ENCODE measurements around the gene SH3PXD2A.

SH3PXD2A gene

GRCh38 chr10:103823706-103824272 lies 31.6 kb downstream of the SH3PXD2A start:
- no peak overlapping the region for H3K27ac ChIP-seq
- TF ChIP-seq CTCF (conservative IDR thresholded peaks at IDR 0.05) (no peak), ZFX (IDR thresholded peaks at IDR 0.05) (no peak)

- no peak overlapping the region for H3K27ac ChIP-seq
- no peak for TF ChIP-seq ZFX (IDR thresholded peaks at IDR 0.05)
- no peak for TF ChIP-seq CTCF (conservative IDR thresholded peaks at IDR 0.05)
Measured at GRCh38 chr10:103822800-103823199, 32.6 kb downstream of the SH3PXD2A start.

- H3K27ac ChIP-seq = no peak overlapping the region
- TF ChIP-seq CTCF (conservative IDR thresholded peaks at IDR 0.05) = no peak
- no peak for TF ChIP-seq ZFX (IDR thresholded peaks at IDR 0.05)
Measured at GRCh38 chr10:103822107-103822716, 33.2 kb downstream of the SH3PXD2A start.

GRCh38 chr10:103820101-103821062 lies 35.0 kb downstream of the SH3PXD2A start:
- H3K27ac ChIP-seq = no peak overlapping the region
- TF ChIP-seq ZFX (IDR thresholded peaks at IDR 0.05) (no peak), CTCF (conservative IDR thresholded peaks at IDR 0.05) (no peak)

- TF ChIP-seq ZFX (IDR thresholded peaks at IDR 0.05) (no peak), CTCF (conservative IDR thresholded peaks at IDR 0.05) (no peak)
- H3K27ac ChIP-seq = no peak overlapping the region
Measured at GRCh38 chr10:103819493-103819892, 35.9 kb downstream of the SH3PXD2A start.

GRCh38 chr10:103818765-103819374 lies 36.5 kb downstream of the SH3PXD2A start:
- TF ChIP-seq CTCF (conservative IDR thresholded peaks at IDR 0.05) = no peak
- TF ChIP-seq ZFX (IDR thresholded peaks at IDR 0.05) = no peak
- no peak overlapping the region for H3K27ac ChIP-seq

Measured in C4-2B (cell line).